Parathyroid adenoma (tissue), 2 donors: ENCODE results near the gene C6orf120.
A peak's percentile ranks its signal among the peaks of the same experiment; 100 is the strongest.

Source experiments
- H2AFZ ChIP-seq: fragments of 300-600 bp; sonication (generic); one replicate; pipeline ENCODE4 v1.7.0; 2017; ENCODE audit warnings: antibody characterized with exemption, mild to moderate bottlenecking
- H3K27ac ChIP-seq: fragments of 300-600 bp; sonication (generic); one replicate; pipeline ENCODE4 v1.7.0; 2017
- H3K27me3 ChIP-seq: fragments of 300-600 bp; sonication (generic); one replicate; pipeline ENCODE4 v1.7.0; 2017; ENCODE audit warnings: low read length; ENCODE audit not compliant: control insufficient read depth, insufficient read depth
- H3K36me3 ChIP-seq: fragments of 300-600 bp; sonication (generic); one replicate; pipeline ENCODE4 v1.7.0; 2017; ENCODE audit warnings: low read length; ENCODE audit not compliant: control insufficient read depth, insufficient read depth
- H3K4me1 ChIP-seq: fragments of 300-600 bp; sonication (generic); one replicate; pipeline ENCODE4 v1.7.0; 2017; ENCODE audit warnings: control low read depth
- H3K4me2 ChIP-seq: fragments of 300-600 bp; sonication (generic); one replicate; pipeline ENCODE4 v1.7.0; 2017; ENCODE audit warnings: low read length
- H3K4me3 ChIP-seq: fragments of 300-600 bp; sonication (generic); one replicate; pipeline ENCODE4 v1.7.0; 2017; ENCODE audit warnings: low read depth, low read length
- H3K79me2 ChIP-seq: fragments of 300-600 bp; sonication (generic); one replicate; pipeline ENCODE4 v1.7.0; 2017; ENCODE audit warnings: control low read depth
- H3K9ac ChIP-seq: fragments of 300-600 bp; sonication (generic); one replicate; pipeline ENCODE4 v1.7.0; 2017; ENCODE audit warnings: mild to moderate bottlenecking
- H3K9me3 ChIP-seq: fragments of 300-600 bp; sonication (generic); one replicate; pipeline ENCODE4 v1.7.0; 2017; ENCODE audit warnings: low read length; ENCODE audit not compliant: control insufficient read depth
- CTCF ChIP-seq: fragments of 300-600 bp; sonication (generic); IDR thresholded peaks from one replicate; pipeline ENCODE4 v1.7.0; 2017; ENCODE audit warnings: antibody characterized with exemption, mild to moderate bottlenecking
- donor health status: primary hyperparathyroidism.

The C6orf120 gene

DNA sequence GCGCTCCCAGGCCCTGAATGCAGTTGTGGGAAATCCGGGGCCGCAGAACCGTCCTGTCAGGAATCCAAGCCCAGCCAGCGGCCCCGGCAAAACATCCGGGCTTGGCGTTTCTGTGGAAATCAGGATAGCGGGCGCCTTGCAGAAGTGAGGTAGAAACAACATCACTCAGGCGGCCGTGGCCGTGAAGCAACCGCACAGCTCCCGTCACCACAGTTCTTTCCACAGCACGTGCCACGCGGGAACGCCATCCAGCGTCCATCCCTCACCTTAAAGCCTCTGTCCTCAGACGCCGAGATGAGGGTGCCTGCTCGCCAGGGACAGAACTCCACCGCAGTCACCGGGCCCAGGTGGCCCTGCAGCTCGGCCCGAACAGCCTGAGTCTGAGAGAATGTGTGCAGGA lies 34.2 kb upstream of the C6orf120 start:
- H3K9ac ChIP-seq = no peak overlapping the region
- H3K27ac ChIP-seq = no peak overlapping the region
- no peak overlapping the region for H3K4me3 ChIP-seq
- no peaks in the 10 kb centered on the region for H3K27me3 ChIP-seq
- no peaks in the 10 kb centered on the region for H3K9me3 ChIP-seq
- H3K4me2 ChIP-seq = no peak overlapping the region
- H2AFZ ChIP-seq = no peak overlapping the region
- H3K36me3 ChIP-seq = no peaks in the 10 kb centered on the region
- H3K79me2 ChIP-seq = no peaks in the 10 kb centered on the region
- TF ChIP-seq CTCF = no peak
- H3K4me1 ChIP-seq = no peaks in the 10 kb centered on the region

DNA sequence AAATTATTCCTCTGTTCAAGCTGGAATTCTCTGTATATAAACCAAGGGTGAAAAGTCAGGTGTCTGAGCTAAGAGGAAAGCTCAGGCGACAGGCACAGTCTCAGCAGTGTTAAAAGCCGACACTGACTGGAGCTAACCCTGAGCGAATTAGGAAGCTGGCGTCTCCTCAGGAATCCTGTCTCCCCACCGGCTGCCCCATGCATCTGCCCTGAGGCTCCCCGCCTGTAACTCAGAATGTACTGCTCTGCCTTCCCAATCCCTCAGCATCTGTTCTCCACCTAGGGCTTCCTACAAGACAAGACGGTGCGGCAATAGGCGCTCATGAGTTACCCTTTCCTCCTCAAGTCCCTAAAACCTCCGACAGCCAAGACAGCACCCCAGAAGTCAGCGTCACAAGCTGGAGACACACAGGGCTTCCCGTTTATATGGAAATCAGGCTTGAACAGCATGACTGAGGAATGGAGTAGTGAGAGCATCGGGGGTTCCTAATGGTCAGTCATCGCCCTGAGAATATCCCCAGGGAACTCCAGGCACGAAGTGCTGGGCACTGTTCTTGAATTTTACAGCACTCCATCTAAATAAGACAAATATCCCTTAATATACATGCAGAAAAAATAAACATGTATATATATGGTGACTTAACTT lies 33.6 kb upstream of the C6orf120 start:
- no peak for TF ChIP-seq CTCF
- no peak overlapping the region for H3K27ac ChIP-seq
- H3K9me3 ChIP-seq = no peaks in the 10 kb centered on the region
- H3K36me3 ChIP-seq = no peaks in the 10 kb centered on the region
- H3K9ac ChIP-seq = no peak overlapping the region
- H3K79me2 ChIP-seq = no peaks in the 10 kb centered on the region
- no peak overlapping the region for H3K4me2 ChIP-seq
- no peaks in the 10 kb centered on the region for H3K4me1 ChIP-seq
- no peaks in the 10 kb centered on the region for H3K27me3 ChIP-seq
- no peak overlapping the region for H3K4me3 ChIP-seq
- no peak overlapping the region for H2AFZ ChIP-seq

GRCh38 chr6:169669147-169669546 lies 32.8 kb upstream of the C6orf120 start:
- no peak overlapping the region for H3K4me2 ChIP-seq
- H2AFZ ChIP-seq = no peak overlapping the region
- TF ChIP-seq CTCF = no peak
- H3K9ac ChIP-seq = no peak overlapping the region
- no peaks in the 10 kb centered on the region for H3K79me2 ChIP-seq
- H3K4me1 ChIP-seq = no peaks in the 10 kb centered on the region
- H3K27me3 ChIP-seq = no peaks in the 10 kb centered on the region
- H3K9me3 ChIP-seq = no peaks in the 10 kb centered on the region
- no peaks in the 10 kb centered on the region for H3K36me3 ChIP-seq
- H3K27ac ChIP-seq = no peak overlapping the region
- H3K4me3 ChIP-seq = no peak overlapping the region

- Histone ChIP-seq H3K79me2 (no peaks in the 10 kb centered on the region), H3K36me3 (no peaks in the 10 kb centered on the region), H2AFZ (no peak overlapping the region), H3K27me3 (no peaks in the 10 kb centered on the region), H3K4me1 (no peaks in the 10 kb centered on the region), H3K4me2 (no peak overlapping the region), H3K4me3 (no peak overlapping the region), H3K9ac (no peak overlapping the region), H3K9me3 (no peaks in the 10 kb centered on the region), H3K27ac (peak overlapping the region; percentile 13)
- no peak for TF ChIP-seq CTCF
These were observed 32.0 kb upstream of the C6orf120 start for GRCh38 chr6:169669889-169670288.

DNA sequence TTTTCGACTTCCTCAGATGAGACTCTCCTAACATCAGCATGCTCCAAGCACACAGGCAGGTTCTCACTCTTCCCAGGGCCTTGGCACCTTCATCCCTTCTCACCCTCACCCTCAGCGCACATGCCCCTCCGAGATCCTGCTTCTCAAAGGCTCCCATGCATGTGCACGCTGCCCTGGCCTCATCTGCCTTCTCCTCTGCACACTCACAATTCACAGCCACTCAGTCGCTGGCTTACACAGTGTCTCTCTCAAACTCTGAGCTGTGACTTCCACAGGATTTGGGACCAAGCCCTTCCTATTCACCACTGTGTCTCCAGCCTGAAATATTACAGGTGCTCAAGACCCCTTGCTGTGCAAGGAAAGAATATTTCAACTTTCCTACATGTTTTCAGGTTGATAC lies 30.4 kb upstream of the C6orf120 start:
- H3K4me2 ChIP-seq = no peak overlapping the region
- H3K79me2 ChIP-seq = no peaks in the 10 kb centered on the region
- H3K27me3 ChIP-seq = no peaks in the 10 kb centered on the region
- no peak overlapping the region for H3K4me3 ChIP-seq
- H3K4me1 ChIP-seq = no peaks in the 10 kb centered on the region
- H3K9me3 ChIP-seq = no peaks in the 10 kb centered on the region
- H3K9ac ChIP-seq = no peak overlapping the region
- no peak for TF ChIP-seq CTCF
- H2AFZ ChIP-seq = no peak overlapping the region
- H3K36me3 ChIP-seq = no peaks in the 10 kb centered on the region
- no peak overlapping the region for H3K27ac ChIP-seq
